ENCODE data around the gene TBC1D10A.

GRCh38 chr22:30285176-30285845, 41.4 kb downstream of the TBC1D10A start:
- TF ChIP-seq CTCF (IDR thresholded peaks at IDR 0.05) (no peak), POLR2AphosphoS5 (IDR thresholded peaks at IDR 0.05) (no peak), POLR2A (IDR thresholded peaks at IDR 0.05) (no peak)

Data from prostate gland (tissue), 2 donors.